GM23338 (cell line): Measurements from ENCODE around the gene KMT2E. TPM values are rescaled to one million over a fixed set of nuclear protein-coding genes. Genes with fewer than 3 reads are reported as not detected.

Source experiments
- ATAC-seq: fragments of 200-7000 bp; cut with Tn5 transposase; 3 replicates; pipeline ENCODE4 v1.9.1; 2020
- DNase-seq: peaks from one replicate; pipeline ENCODE4 v3.0.0-alpha.2; 2015; ENCODE audit warnings: low spot score
- H2AFZ ChIP-seq: fragments of 200-600 bp; sonication (generic); 2 replicates; pipeline ENCODE4 v1.8.0; 2016; ENCODE audit warnings: antibody characterized with exemption, mild to moderate bottlenecking, moderate library complexity
- H3F3A ChIP-seq: fragments of 200-600 bp; sonication (generic); replicated peaks from 2 replicates; pipeline ENCODE4 v1.8.0; 2017; ENCODE audit warnings: antibody characterized with exemption, mixed run types, low read depth
- H3K27ac ChIP-seq: fragments of 200-600 bp; sonication (generic); 2 replicates; pipeline ENCODE4 v1.6.1; 2016; ENCODE audit warnings: low read depth
- H3K27me3 ChIP-seq: fragments of 200-600 bp; sonication (generic); 2 replicates; pipeline ENCODE4 v1.8.0; 2016; ENCODE audit warnings: mild to moderate bottlenecking, mixed run types, moderate library complexity; ENCODE audit not compliant: insufficient read depth
- H3K36me3 ChIP-seq: fragments of 200-600 bp; sonication (generic); 2 replicates; pipeline ENCODE4 v1.8.0; 2016; ENCODE audit warnings: mild to moderate bottlenecking; ENCODE audit not compliant: insufficient read depth
- H3K4me1 ChIP-seq: fragments of 200-600 bp; sonication (generic); 2 replicates; pipeline ENCODE4 v1.8.0; 2016; ENCODE audit warnings: mild to moderate bottlenecking, moderate library complexity; ENCODE audit not compliant: insufficient read depth
- H3K4me2 ChIP-seq: fragments of 200-600 bp; sonication (generic); 2 replicates; pipeline ENCODE4 v1.7.1; 2017; ENCODE audit warnings: mixed run types
- H3K4me3 ChIP-seq: fragments of 200-600 bp; sonication (generic); 2 replicates; pipeline ENCODE4 v1.6.1; 2016; ENCODE audit warnings: mixed run types
- H3K79me2 ChIP-seq: fragments of 200-600 bp; sonication (generic); replicated peaks from 2 replicates; pipeline ENCODE4 v1.8.0; 2017; ENCODE audit warnings: mild to moderate bottlenecking; ENCODE audit not compliant: insufficient read depth
- H3K9me2 ChIP-seq: fragments of 200-600 bp; sonication (generic); 2 replicates; pipeline ENCODE4 v1.8.0; 2017; ENCODE audit not compliant: insufficient read depth
- H4K20me1 ChIP-seq: fragments of 200-600 bp; sonication (generic); replicated peaks from 2 replicates; pipeline ENCODE4 v1.8.0; 2017; ENCODE audit warnings: mild to moderate bottlenecking; ENCODE audit not compliant: insufficient read depth
- H3K27ac Mint-ChIP-seq: 2 replicates; pipeline ENCODE4 v1.8.0; 2020; ENCODE audit warnings: inconsistent platforms, mild to moderate bottlenecking, moderate library complexity, mixed read lengths
- H3K27me3 Mint-ChIP-seq: 3 replicates; pipeline ENCODE4 v1.8.0; 2022; ENCODE audit warnings: low read depth, mild to moderate bottlenecking, moderate library complexity, mixed read lengths, inconsistent platforms; ENCODE audit not compliant: insufficient read depth, poor library complexity
- H3K36me3 Mint-ChIP-seq: 3 replicates; pipeline ENCODE4 v1.8.0; 2021; ENCODE audit warnings: low read depth, mild to moderate bottlenecking, inconsistent platforms, moderate library complexity, mixed read lengths
- H3K4me1 Mint-ChIP-seq: 3 replicates; pipeline ENCODE4 v1.8.0; 2020; ENCODE audit warnings: mild to moderate bottlenecking, inconsistent platforms, mixed read lengths
- H3K4me3 Mint-ChIP-seq: 3 replicates; pipeline ENCODE4 v1.8.0; 2021; ENCODE audit warnings: moderate library complexity, mild to moderate bottlenecking, inconsistent platforms, mixed read lengths
- H3K9me3 Mint-ChIP-seq: 3 replicates; pipeline ENCODE4 v1.8.0; 2020; ENCODE audit warnings: moderate library complexity, mild to moderate bottlenecking, inconsistent platforms, mixed read lengths
- CREB1 ChIP-seq: fragments of 250-450 bp; sonication (Bioruptor Pico); IDR thresholded peaks from 2 replicates; pipeline ENCODE4 v1.5.0; 2020; ENCODE audit warnings: low read depth, mild to moderate bottlenecking, moderate library complexity
- CTCF ChIP-seq, 2 experiments: fragments of 200-600 bp in 1 of 2; sonication (generic) in 1 of 2; conservative IDR thresholded peaks; 2 replicates each; pipeline versions ENCODE4 v1.5.1 to v1.6.1; 2016 to 2017; ENCODE audit warnings: antibody characterized with exemption in 2 of 2, low read depth in 2 of 2, mild to moderate bottlenecking in 2 of 2, moderate library complexity in 1 of 2
- EZH2 ChIP-seq: fragments of 200-600 bp; sonication (generic); IDR thresholded peaks from one replicate; pipeline ENCODE4 v1.8.0; 2017; ENCODE audit warnings: antibody characterized with exemption, mild to moderate bottlenecking, low read depth; ENCODE audit not compliant: unreplicated experiment
- EZH2phosphoT487 ChIP-seq: fragments of 200-600 bp; sonication (generic); IDR thresholded peaks from one replicate; pipeline ENCODE4 v1.8.1; 2018; ENCODE audit warnings: antibody characterized with exemption; ENCODE audit not compliant: unreplicated experiment
- JUNB ChIP-seq: IDR thresholded peaks from one replicate; pipeline ENCODE4 v1.6.1; 2016; ENCODE audit warnings: antibody characterized with exemption; ENCODE audit not compliant: unreplicated experiment
- NANOG ChIP-seq: IDR thresholded peaks from 2 replicates; pipeline ENCODE4 v1.6.1; 2016; ENCODE audit warnings: antibody characterized with exemption, borderline replicate concordance
- POLR2AphosphoS5 ChIP-seq: IDR thresholded peaks from 2 replicates; pipeline ENCODE4 v1.6.1; 2016; ENCODE audit warnings: antibody characterized with exemption, low read depth
- STAT1 ChIP-seq: IDR thresholded peaks from one replicate; pipeline ENCODE4 v1.6.1; 2016; ENCODE audit warnings: antibody characterized with exemption; ENCODE audit not compliant: unreplicated experiment
- ZNF114 ChIP-seq: fragments of 250-450 bp; sonication (Bioruptor Pico); IDR thresholded peaks from 2 replicates; pipeline ENCODE4 v1.5.0; 2020; ENCODE audit warnings: mild to moderate bottlenecking, moderate library complexity
- ZNF331 ChIP-seq: fragments of 250-450 bp; sonication (Bioruptor Pico); IDR thresholded peaks from 2 replicates; pipeline ENCODE4 v1.5.0; 2020; ENCODE audit warnings: low read depth, mild to moderate bottlenecking, moderate library complexity
- polyA plus RNA-seq: library from polyadenylated mRNA; unstranded; fragments of >200 nt; fragmentation: Nextera tagmentation; extraction: Ambion mirVana; gene quantifications from 2 replicates; pipeline ENCODE4 v1.2.1, GENCODE V29; 2016
- total RNA-seq: library from RNA; depleted of rRNA; stranded (reverse); fragments of >200 nt; shearing (Covaris generic); gene quantifications from 2 replicates; pipeline ENCODE4 v1.2.3, GENCODE V29; 2014
- TF ChIP-seq, protein P1 (sequence below): IDR thresholded peaks from 2 replicates; pipeline ENCODE4 v1.6.1; 2016; ENCODE audit warnings: antibody characterized with exemption
- TF ChIP-seq, protein P2 (sequence below): IDR thresholded peaks from one replicate; pipeline ENCODE4 v1.6.1; 2018; ENCODE audit warnings: antibody characterized with exemption; ENCODE audit not compliant: unreplicated experiment
- TF ChIP-seq, protein P3 (sequence below): fragments of 250-450 bp; sonication (Bioruptor Pico); IDR thresholded peaks from 2 replicates; pipeline ENCODE4 v1.5.0; 2020; ENCODE audit warnings: mild to moderate bottlenecking, moderate library complexity

KMT2E gene
- total and polyA plus RNA-seq, 2 experiments from 2014 or later, result 50.2 to 70.9 TPM

- Histone ChIP-seq H3K4me1 (peaks cover 18% of the 10 kb centered on the region), H3K79me2 (no peaks in the 10 kb centered on the region; the same call in 1 of the 2 replicates), H3K27ac (no peak overlapping the region), H3K4me2 (no peak overlapping the region), H3K9me2 (no peaks in the 10 kb centered on the region), H3K4me3 (no peak overlapping the region), H3F3A (no peaks in the 10 kb centered on the region), H4K20me1 (peaks cover 81% of the 10 kb centered on the region), H3K27me3 (no peaks in the 10 kb centered on the region), H2AFZ (no peak overlapping the region), H3K36me3 (peaks cover 4% of the 10 kb centered on the region; the same call in 1 of the 2 replicates)
- H3K4me1 Mint-ChIP-seq, result peaks cover 26% of the 10 kb centered on the region; the same call in 2 of the 3 replicates
- H3K27ac Mint-ChIP-seq, result no peak overlapping the region
- TF ChIP-seq STAT1 (no peak), JUNB (no peak), POLR2AphosphoS5 (no peak), CREB1 (CRISPR knock-in tag) (no peak), CTCF (conservative IDR thresholded peaks at IDR 0.05; ENCODE audit: low read depth in 2 of 2) (no peak), ZNF114 (CRISPR knock-in tag) (no peak), EZH2phosphoT487 (no peak), NANOG (no peak), EZH2 (no peak), ZNF331 (no peak)
- TF ChIP-seq, protein P1, sequence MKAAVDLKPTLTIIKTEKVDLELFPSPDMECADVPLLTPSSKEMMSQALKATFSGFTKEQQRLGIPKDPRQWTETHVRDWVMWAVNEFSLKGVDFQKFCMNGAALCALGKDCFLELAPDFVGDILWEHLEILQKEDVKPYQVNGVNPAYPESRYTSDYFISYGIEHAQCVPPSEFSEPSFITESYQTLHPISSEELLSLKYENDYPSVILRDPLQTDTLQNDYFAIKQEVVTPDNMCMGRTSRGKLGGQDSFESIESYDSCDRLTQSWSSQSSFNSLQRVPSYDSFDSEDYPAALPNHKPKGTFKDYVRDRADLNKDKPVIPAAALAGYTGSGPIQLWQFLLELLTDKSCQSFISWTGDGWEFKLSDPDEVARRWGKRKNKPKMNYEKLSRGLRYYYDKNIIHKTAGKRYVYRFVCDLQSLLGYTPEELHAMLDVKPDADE, result no peak
- TF ChIP-seq, protein P2, sequence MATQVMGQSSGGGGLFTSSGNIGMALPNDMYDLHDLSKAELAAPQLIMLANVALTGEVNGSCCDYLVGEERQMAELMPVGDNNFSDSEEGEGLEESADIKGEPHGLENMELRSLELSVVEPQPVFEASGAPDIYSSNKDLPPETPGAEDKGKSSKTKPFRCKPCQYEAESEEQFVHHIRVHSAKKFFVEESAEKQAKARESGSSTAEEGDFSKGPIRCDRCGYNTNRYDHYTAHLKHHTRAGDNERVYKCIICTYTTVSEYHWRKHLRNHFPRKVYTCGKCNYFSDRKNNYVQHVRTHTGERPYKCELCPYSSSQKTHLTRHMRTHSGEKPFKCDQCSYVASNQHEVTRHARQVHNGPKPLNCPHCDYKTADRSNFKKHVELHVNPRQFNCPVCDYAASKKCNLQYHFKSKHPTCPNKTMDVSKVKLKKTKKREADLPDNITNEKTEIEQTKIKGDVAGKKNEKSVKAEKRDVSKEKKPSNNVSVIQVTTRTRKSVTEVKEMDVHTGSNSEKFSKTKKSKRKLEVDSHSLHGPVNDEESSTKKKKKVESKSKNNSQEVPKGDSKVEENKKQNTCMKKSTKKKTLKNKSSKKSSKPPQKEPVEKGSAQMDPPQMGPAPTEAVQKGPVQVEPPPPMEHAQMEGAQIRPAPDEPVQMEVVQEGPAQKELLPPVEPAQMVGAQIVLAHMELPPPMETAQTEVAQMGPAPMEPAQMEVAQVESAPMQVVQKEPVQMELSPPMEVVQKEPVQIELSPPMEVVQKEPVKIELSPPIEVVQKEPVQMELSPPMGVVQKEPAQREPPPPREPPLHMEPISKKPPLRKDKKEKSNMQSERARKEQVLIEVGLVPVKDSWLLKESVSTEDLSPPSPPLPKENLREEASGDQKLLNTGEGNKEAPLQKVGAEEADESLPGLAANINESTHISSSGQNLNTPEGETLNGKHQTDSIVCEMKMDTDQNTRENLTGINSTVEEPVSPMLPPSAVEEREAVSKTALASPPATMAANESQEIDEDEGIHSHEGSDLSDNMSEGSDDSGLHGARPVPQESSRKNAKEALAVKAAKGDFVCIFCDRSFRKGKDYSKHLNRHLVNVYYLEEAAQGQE, result no peak
- TF ChIP-seq, protein P3, sequence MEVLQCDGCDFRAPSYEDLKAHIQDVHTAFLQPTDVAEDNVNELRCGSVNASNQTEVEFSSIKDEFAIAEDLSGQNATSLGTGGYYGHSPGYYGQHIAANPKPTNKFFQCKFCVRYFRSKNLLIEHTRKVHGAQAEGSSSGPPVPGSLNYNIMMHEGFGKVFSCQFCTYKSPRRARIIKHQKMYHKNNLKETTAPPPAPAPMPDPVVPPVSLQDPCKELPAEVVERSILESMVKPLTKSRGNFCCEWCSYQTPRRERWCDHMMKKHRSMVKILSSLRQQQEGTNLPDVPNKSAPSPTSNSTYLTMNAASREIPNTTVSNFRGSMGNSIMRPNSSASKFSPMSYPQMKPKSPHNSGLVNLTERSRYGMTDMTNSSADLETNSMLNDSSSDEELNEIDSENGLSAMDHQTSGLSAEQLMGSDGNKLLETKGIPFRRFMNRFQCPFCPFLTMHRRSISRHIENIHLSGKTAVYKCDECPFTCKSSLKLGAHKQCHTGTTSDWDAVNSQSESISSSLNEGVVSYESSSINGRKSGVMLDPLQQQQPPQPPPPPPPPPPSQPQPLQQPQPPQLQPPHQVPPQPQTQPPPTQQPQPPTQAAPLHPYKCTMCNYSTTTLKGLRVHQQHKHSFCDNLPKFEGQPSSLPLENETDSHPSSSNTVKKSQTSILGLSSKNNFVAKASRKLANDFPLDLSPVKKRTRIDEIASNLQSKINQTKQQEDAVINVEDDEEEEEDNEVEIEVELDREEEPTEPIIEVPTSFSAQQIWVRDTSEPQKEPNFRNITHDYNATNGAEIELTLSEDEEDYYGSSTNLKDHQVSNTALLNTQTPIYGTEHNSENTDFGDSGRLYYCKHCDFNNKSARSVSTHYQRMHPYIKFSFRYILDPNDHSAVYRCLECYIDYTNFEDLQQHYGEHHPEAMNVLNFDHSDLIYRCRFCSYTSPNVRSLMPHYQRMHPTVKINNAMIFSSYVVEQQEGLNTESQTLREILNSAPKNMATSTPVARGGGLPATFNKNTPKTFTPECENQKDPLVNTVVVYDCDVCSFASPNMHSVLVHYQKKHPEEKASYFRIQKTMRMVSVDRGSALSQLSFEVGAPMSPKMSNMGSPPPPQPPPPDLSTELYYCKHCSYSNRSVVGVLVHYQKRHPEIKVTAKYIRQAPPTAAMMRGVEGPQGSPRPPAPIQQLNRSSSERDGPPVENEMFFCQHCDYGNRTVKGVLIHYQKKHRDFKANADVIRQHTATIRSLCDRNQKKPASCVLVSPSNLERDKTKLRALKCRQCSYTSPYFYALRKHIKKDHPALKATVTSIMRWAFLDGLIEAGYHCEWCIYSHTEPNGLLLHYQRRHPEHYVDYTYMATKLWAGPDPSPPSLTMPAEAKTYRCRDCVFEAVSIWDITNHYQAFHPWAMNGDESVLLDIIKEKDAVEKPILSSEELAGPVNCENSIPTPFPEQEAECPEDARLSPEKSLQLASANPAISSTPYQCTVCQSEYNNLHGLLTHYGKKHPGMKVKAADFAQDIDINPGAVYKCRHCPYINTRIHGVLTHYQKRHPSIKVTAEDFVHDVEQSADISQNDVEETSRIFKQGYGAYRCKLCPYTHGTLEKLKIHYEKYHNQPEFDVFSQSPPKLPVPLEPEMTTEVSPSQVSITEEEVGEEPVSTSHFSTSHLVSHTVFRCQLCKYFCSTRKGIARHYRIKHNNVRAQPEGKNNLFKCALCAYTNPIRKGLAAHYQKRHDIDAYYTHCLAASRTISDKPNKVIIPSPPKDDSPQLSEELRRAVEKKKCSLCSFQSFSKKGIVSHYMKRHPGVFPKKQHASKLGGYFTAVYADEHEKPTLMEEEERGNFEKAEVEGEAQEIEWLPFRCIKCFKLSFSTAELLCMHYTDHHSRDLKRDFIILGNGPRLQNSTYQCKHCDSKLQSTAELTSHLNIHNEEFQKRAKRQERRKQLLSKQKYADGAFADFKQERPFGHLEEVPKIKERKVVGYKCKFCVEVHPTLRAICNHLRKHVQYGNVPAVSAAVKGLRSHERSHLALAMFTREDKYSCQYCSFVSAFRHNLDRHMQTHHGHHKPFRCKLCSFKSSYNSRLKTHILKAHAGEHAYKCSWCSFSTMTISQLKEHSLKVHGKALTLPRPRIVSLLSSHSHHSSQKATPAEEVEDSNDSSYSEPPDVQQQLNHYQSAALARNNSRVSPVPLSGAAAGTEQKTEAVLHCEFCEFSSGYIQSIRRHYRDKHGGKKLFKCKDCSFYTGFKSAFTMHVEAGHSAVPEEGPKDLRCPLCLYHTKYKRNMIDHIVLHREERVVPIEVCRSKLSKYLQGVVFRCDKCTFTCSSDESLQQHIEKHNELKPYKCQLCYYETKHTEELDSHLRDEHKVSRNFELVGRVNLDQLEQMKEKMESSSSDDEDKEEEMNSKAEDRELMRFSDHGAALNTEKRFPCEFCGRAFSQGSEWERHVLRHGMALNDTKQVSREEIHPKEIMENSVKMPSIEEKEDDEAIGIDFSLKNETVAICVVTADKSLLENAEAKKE (CRISPR knock-in tag), result no peak
- H3K9me3 Mint-ChIP-seq, result no peaks in the 10 kb centered on the region
- H3K4me3 Mint-ChIP-seq, result no peak overlapping the region
- peaks cover 29% of the 10 kb centered on the region for H3K36me3 Mint-ChIP-seq
- no peaks in the 10 kb centered on the region for H3K27me3 Mint-ChIP-seq
- ATAC-seq (no peak), DNase-seq (no peak)
Measured at GRCh38 chr7:105007298-105007697, 6.7 kb upstream of the KMT2E start.
